Muscle of leg (tissue), 11 donors: Measurements from ENCODE around the gene KIAA0232. TPM values are rescaled to one million over a fixed set of nuclear protein-coding genes. Genes with fewer than 3 reads are reported as not detected.
"Not testable (repeated sequence)": the region's sequence is repeated elsewhere in the genome, so short reads cannot be mapped to it uniquely, and the experiment has no call there.

Experiments
- DNase-seq: peaks from one replicate; pipeline ENCODE4 v3.0.0; 2013
- H3K27ac ChIP-seq: one replicate; pipeline ENCODE4 v1.5.1; 2013; ENCODE audit warnings: mild to moderate bottlenecking, low read length, control low read depth
- H3K27me3 ChIP-seq: one replicate; pipeline ENCODE4 v1.6.1; 2013; ENCODE audit warnings: low read length; ENCODE audit not compliant: control insufficient read depth, insufficient read depth
- H3K36me3 ChIP-seq: one replicate; pipeline ENCODE4 v1.6.1; 2013; ENCODE audit warnings: low read length; ENCODE audit not compliant: control insufficient read depth, insufficient read depth
- H3K4me1 ChIP-seq: one replicate; pipeline ENCODE4 v1.6.1; 2013; ENCODE audit warnings: low read length; ENCODE audit not compliant: control insufficient read depth, insufficient read depth
- H3K4me3 ChIP-seq: one replicate; pipeline ENCODE4 v1.5.1; 2013; ENCODE audit warnings: low read length, control low read depth
- H3K9me3 ChIP-seq: replicated peaks from 2 replicates; pipeline ENCODE4 v1.6.1; 2013; ENCODE audit warnings: low read depth, low read length; ENCODE audit not compliant: control insufficient read depth
- WGBS: methylation state at CpG from one replicate; pipeline ENCODE4 v1.1.5; 2013; ENCODE audit warnings: missing lambda C conversion rate; ENCODE audit not compliant: insufficient coverage; 5-methylcytosine and 5-hydroxymethylcytosine counted together
- polyA plus RNA-seq, 8 donors: library from polyadenylated mRNA; unstranded; fragments of 120-200 nt; gene quantifications; one replicate each; pipeline versions ENCODE4 v1.2.1 to v1.2.3, GENCODE V29; 2013; ENCODE audit warnings: inconsistent platforms in 1 of 8, low replicate concordance in 1 of 8; ENCODE audit not compliant: insufficient read length in 8 of 8, insufficient read depth in 1 of 8
- total RNA-seq: library from RNA; stranded (reverse); fragments of 120-200 nt; gene quantifications from one replicate; pipeline ENCODE4 v1.2.4, GENCODE V29; 2013

KIAA0232 gene
- total and polyA plus RNA-seq, 9 donors: 12.3 to 23.3 (median 20.4) TPM

- Histone ChIP-seq H3K27ac (no peak overlapping the region), H3K36me3 (no peaks in the 10 kb centered on the region), H3K9me3 (no peaks in the 10 kb centered on the region), H3K4me1 (peaks cover 1% of the 10 kb centered on the region), H3K27me3 (no peaks in the 10 kb centered on the region), H3K4me3 (no peak overlapping the region)
- DNase-seq: no peak
- WGBS: 0% methylated on average over 1 of the region's 5 CpGs
Observed at GRCh38 chr4:6755088-6755753, 27.3 kb upstream of the KIAA0232 start.

GRCh38 chr4:6756345-6756744 lies 26.2 kb upstream of the KIAA0232 start:
- H3K4me3 ChIP-seq, H3K27ac ChIP-seq, H3K36me3 ChIP-seq, H3K4me1 ChIP-seq, H3K9me3 ChIP-seq, DNase-seq, H3K27me3 ChIP-seq: not testable (repeated sequence)
- no CpG with 5 or more reads among the region's 6 CpGs for whole genome bisulfite sequencing

- Histone ChIP-seq H3K27me3 (peaks cover 3% of the 10 kb centered on the region), H3K36me3 (no peaks in the 10 kb centered on the region), H3K4me3 (no peak overlapping the region), H3K9me3 (no peaks in the 10 kb centered on the region), H3K4me1 (peaks cover 6% of the 10 kb centered on the region), H3K27ac (no peak overlapping the region)
- WGBS: 20% methylated on average over 1 of the region's 4 CpGs
- DNase-seq: no peak
Observed at GRCh38 chr4:6758728-6759127, 23.8 kb upstream of the KIAA0232 start.

- H3K27me3 ChIP-seq: peaks cover 3% of the 10 kb centered on the region
- peaks cover 6% of the 10 kb centered on the region for H3K4me1 ChIP-seq
- H3K4me3 ChIP-seq: no peak overlapping the region
- no peak overlapping the region for H3K27ac ChIP-seq
- H3K36me3 ChIP-seq: no peaks in the 10 kb centered on the region
- no peaks in the 10 kb centered on the region for H3K9me3 ChIP-seq
- WGBS: 77% methylated on average over 3 of the region's 9 CpGs
- DNase-seq: no peak
Observed at GRCh38 chr4:6760865-6761264, 21.7 kb upstream of the KIAA0232 start.

GRCh38 chr4:6761649-6762615 lies 20.6 kb upstream of the KIAA0232 start:
- H3K4me1 ChIP-seq: peaks cover 6% of the 10 kb centered on the region
- H3K36me3 ChIP-seq: no peaks in the 10 kb centered on the region
- H3K27me3 ChIP-seq: peaks cover 3% of the 10 kb centered on the region
- no peaks in the 10 kb centered on the region for H3K9me3 ChIP-seq
- H3K27ac ChIP-seq: no peak overlapping the region
- WGBS: 61% methylated on average over 29 of the region's 35 CpGs
- H3K4me3 ChIP-seq: no peak overlapping the region
- DNase-seq: no peak

GRCh38 chr4:6763330-6763851 lies 19.1 kb upstream of the KIAA0232 start:
- no peak overlapping the region for H3K27ac ChIP-seq
- no peaks in the 10 kb centered on the region for H3K9me3 ChIP-seq
- no peak overlapping the region for H3K4me3 ChIP-seq
- WGBS: 57% methylated on average over 16 of the region's 16 CpGs
- H3K4me1 ChIP-seq: peaks cover 16% of the 10 kb centered on the region
- H3K36me3 ChIP-seq: no peaks in the 10 kb centered on the region
- no peak for DNase-seq
- H3K27me3 ChIP-seq: peaks cover 3% of the 10 kb centered on the region

- DNase-seq: no peak
- Histone ChIP-seq H3K27me3 (peaks cover 3% of the 10 kb centered on the region), H3K4me3 (no peak overlapping the region), H3K9me3 (no peaks in the 10 kb centered on the region), H3K27ac (no peak overlapping the region), H3K4me1 (peaks cover 19% of the 10 kb centered on the region), H3K36me3 (no peaks in the 10 kb centered on the region)
- 75% methylated on average over 8 of the region's 11 CpGs for WGBS
Observed at GRCh38 chr4:6764976-6765620, 17.4 kb upstream of the KIAA0232 start.

GRCh38 chr4:6765703-6766102 lies 16.8 kb upstream of the KIAA0232 start:
- 92% methylated on average over 2 of the region's 2 CpGs for WGBS
- Histone ChIP-seq H3K27ac (no peak overlapping the region), H3K27me3 (peaks cover 3% of the 10 kb centered on the region), H3K36me3 (no peaks in the 10 kb centered on the region), H3K4me1 (peaks cover 19% of the 10 kb centered on the region), H3K9me3 (no peaks in the 10 kb centered on the region), H3K4me3 (no peak overlapping the region)
- DNase-seq: no peak

- H3K4me3 ChIP-seq: no peak overlapping the region
- no peaks in the 10 kb centered on the region for H3K9me3 ChIP-seq
- no CpG with 5 or more reads among the region's 6 CpGs for WGBS
- no peak for DNase-seq
- H3K27ac ChIP-seq: no peak overlapping the region
- H3K4me1 ChIP-seq: peaks cover 27% of the 10 kb centered on the region
- H3K27me3 ChIP-seq: peaks cover 3% of the 10 kb centered on the region
- no peaks in the 10 kb centered on the region for H3K36me3 ChIP-seq
Observed at GRCh38 chr4:6767386-6767747, 15.2 kb upstream of the KIAA0232 start.
